GM23338 (cell line): ENCODE data around the gene FGFRL1. TPM values are rescaled to one million over a fixed set of nuclear protein-coding genes. Genes with fewer than 3 reads are reported as not detected.

Source experiments
- ATAC-seq: fragments of 200-7000 bp; cut with Tn5 transposase; 3 replicates; pipeline ENCODE4 v1.9.1; 2020
- DNase-seq: peaks from one replicate; pipeline ENCODE4 v3.0.0-alpha.2; 2015; ENCODE audit warnings: low spot score
- H2AFZ ChIP-seq: fragments of 200-600 bp; sonication (generic); 2 replicates; pipeline ENCODE4 v1.8.0; 2016; ENCODE audit warnings: antibody characterized with exemption, mild to moderate bottlenecking, moderate library complexity
- H3F3A ChIP-seq: fragments of 200-600 bp; sonication (generic); replicated peaks from 2 replicates; pipeline ENCODE4 v1.8.0; 2017; ENCODE audit warnings: antibody characterized with exemption, mixed run types, low read depth
- H3K27ac ChIP-seq: fragments of 200-600 bp; sonication (generic); 2 replicates; pipeline ENCODE4 v1.6.1; 2016; ENCODE audit warnings: low read depth
- H3K27me3 ChIP-seq: fragments of 200-600 bp; sonication (generic); 2 replicates; pipeline ENCODE4 v1.8.0; 2016; ENCODE audit warnings: mild to moderate bottlenecking, mixed run types, moderate library complexity; ENCODE audit not compliant: insufficient read depth
- H3K36me3 ChIP-seq: fragments of 200-600 bp; sonication (generic); 2 replicates; pipeline ENCODE4 v1.8.0; 2016; ENCODE audit warnings: mild to moderate bottlenecking; ENCODE audit not compliant: insufficient read depth
- H3K4me1 ChIP-seq: fragments of 200-600 bp; sonication (generic); 2 replicates; pipeline ENCODE4 v1.8.0; 2016; ENCODE audit warnings: mild to moderate bottlenecking, moderate library complexity; ENCODE audit not compliant: insufficient read depth
- H3K4me2 ChIP-seq: fragments of 200-600 bp; sonication (generic); 2 replicates; pipeline ENCODE4 v1.7.1; 2017; ENCODE audit warnings: mixed run types
- H3K4me3 ChIP-seq: fragments of 200-600 bp; sonication (generic); 2 replicates; pipeline ENCODE4 v1.6.1; 2016; ENCODE audit warnings: mixed run types
- H3K79me2 ChIP-seq: fragments of 200-600 bp; sonication (generic); replicated peaks from 2 replicates; pipeline ENCODE4 v1.8.0; 2017; ENCODE audit warnings: mild to moderate bottlenecking; ENCODE audit not compliant: insufficient read depth
- H3K9me2 ChIP-seq: fragments of 200-600 bp; sonication (generic); 2 replicates; pipeline ENCODE4 v1.8.0; 2017; ENCODE audit not compliant: insufficient read depth
- H4K20me1 ChIP-seq: fragments of 200-600 bp; sonication (generic); replicated peaks from 2 replicates; pipeline ENCODE4 v1.8.0; 2017; ENCODE audit warnings: mild to moderate bottlenecking; ENCODE audit not compliant: insufficient read depth
- H3K27ac Mint-ChIP-seq: 2 replicates; pipeline ENCODE4 v1.8.0; 2020; ENCODE audit warnings: inconsistent platforms, mild to moderate bottlenecking, moderate library complexity, mixed read lengths
- H3K27me3 Mint-ChIP-seq: 3 replicates; pipeline ENCODE4 v1.8.0; 2022; ENCODE audit warnings: low read depth, mild to moderate bottlenecking, moderate library complexity, mixed read lengths, inconsistent platforms; ENCODE audit not compliant: insufficient read depth, poor library complexity
- H3K36me3 Mint-ChIP-seq: 3 replicates; pipeline ENCODE4 v1.8.0; 2021; ENCODE audit warnings: low read depth, mild to moderate bottlenecking, inconsistent platforms, moderate library complexity, mixed read lengths
- H3K4me1 Mint-ChIP-seq: 3 replicates; pipeline ENCODE4 v1.8.0; 2020; ENCODE audit warnings: mild to moderate bottlenecking, inconsistent platforms, mixed read lengths
- H3K4me3 Mint-ChIP-seq: 3 replicates; pipeline ENCODE4 v1.8.0; 2021; ENCODE audit warnings: moderate library complexity, mild to moderate bottlenecking, inconsistent platforms, mixed read lengths
- H3K9me3 Mint-ChIP-seq: 3 replicates; pipeline ENCODE4 v1.8.0; 2020; ENCODE audit warnings: moderate library complexity, mild to moderate bottlenecking, inconsistent platforms, mixed read lengths
- CTCF ChIP-seq, 2 experiments: fragments of 200-600 bp in 1 of 2; sonication (generic) in 1 of 2; conservative IDR thresholded peaks; 2 replicates each; pipeline versions ENCODE4 v1.5.1 to v1.6.1; 2016 to 2017; ENCODE audit warnings: antibody characterized with exemption in 2 of 2, low read depth in 2 of 2, mild to moderate bottlenecking in 2 of 2, moderate library complexity in 1 of 2
- EZH2 ChIP-seq: fragments of 200-600 bp; sonication (generic); IDR thresholded peaks from one replicate; pipeline ENCODE4 v1.8.0; 2017; ENCODE audit warnings: antibody characterized with exemption, mild to moderate bottlenecking, low read depth; ENCODE audit not compliant: unreplicated experiment
- EZH2phosphoT487 ChIP-seq: fragments of 200-600 bp; sonication (generic); IDR thresholded peaks from one replicate; pipeline ENCODE4 v1.8.1; 2018; ENCODE audit warnings: antibody characterized with exemption; ENCODE audit not compliant: unreplicated experiment
- JUNB ChIP-seq: IDR thresholded peaks from one replicate; pipeline ENCODE4 v1.6.1; 2016; ENCODE audit warnings: antibody characterized with exemption; ENCODE audit not compliant: unreplicated experiment
- NANOG ChIP-seq: IDR thresholded peaks from 2 replicates; pipeline ENCODE4 v1.6.1; 2016; ENCODE audit warnings: antibody characterized with exemption, borderline replicate concordance
- POLR2AphosphoS5 ChIP-seq: IDR thresholded peaks from 2 replicates; pipeline ENCODE4 v1.6.1; 2016; ENCODE audit warnings: antibody characterized with exemption, low read depth
- REST ChIP-seq: IDR thresholded peaks from one replicate; pipeline ENCODE4 v1.6.1; 2018; ENCODE audit warnings: antibody characterized with exemption; ENCODE audit not compliant: unreplicated experiment
- STAT1 ChIP-seq: IDR thresholded peaks from one replicate; pipeline ENCODE4 v1.6.1; 2016; ENCODE audit warnings: antibody characterized with exemption; ENCODE audit not compliant: unreplicated experiment
- ZNF114 ChIP-seq: fragments of 250-450 bp; sonication (Bioruptor Pico); IDR thresholded peaks from 2 replicates; pipeline ENCODE4 v1.5.0; 2020; ENCODE audit warnings: mild to moderate bottlenecking, moderate library complexity
- ZNF331 ChIP-seq: fragments of 250-450 bp; sonication (Bioruptor Pico); IDR thresholded peaks from 2 replicates; pipeline ENCODE4 v1.5.0; 2020; ENCODE audit warnings: low read depth, mild to moderate bottlenecking, moderate library complexity
- ZNF462 ChIP-seq: fragments of 250-450 bp; sonication (Bioruptor Pico); IDR thresholded peaks from 2 replicates; pipeline ENCODE4 v1.5.0; 2020; ENCODE audit warnings: mild to moderate bottlenecking, moderate library complexity
- polyA plus RNA-seq: library from polyadenylated mRNA; unstranded; fragments of >200 nt; fragmentation: Nextera tagmentation; extraction: Ambion mirVana; gene quantifications from 2 replicates; pipeline ENCODE4 v1.2.1, GENCODE V29; 2016
- total RNA-seq: library from RNA; depleted of rRNA; stranded (reverse); fragments of >200 nt; shearing (Covaris generic); gene quantifications from 2 replicates; pipeline ENCODE4 v1.2.3, GENCODE V29; 2014
- TF ChIP-seq, protein P1 (sequence below): IDR thresholded peaks from 2 replicates; pipeline ENCODE4 v1.6.1; 2016; ENCODE audit warnings: antibody characterized with exemption

FGFRL1 gene
- total and polyA plus RNA-seq, 2 experiments from 2014 or later, result 7.0 to 35.8 TPM

DNA sequence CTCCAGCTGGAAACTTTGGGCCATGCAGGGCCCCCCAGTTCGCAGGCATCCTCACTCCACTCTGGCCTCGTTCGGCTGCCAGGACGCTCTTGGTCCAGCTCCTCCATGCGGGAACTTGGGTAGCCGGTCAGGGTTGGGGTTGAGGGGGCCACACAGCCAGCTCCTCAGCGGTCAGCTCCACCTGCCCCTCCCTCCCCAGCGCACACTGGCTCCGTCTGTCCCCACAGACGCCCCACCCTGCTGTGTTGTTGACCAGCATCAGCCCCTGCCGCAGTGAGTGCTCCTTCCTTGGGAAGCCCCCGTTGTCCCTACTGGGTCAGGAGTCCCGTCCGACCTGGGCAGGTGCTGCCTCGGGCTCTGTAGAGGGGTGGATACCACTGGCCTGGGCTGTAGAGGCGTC lies 5.8 kb downstream of the FGFRL1 start (continued):
- no peak for TF ChIP-seq EZH2phosphoT487
- TF ChIP-seq STAT1, result no peak
- no peak for TF ChIP-seq POLR2AphosphoS5
- TF ChIP-seq ZNF114 (CRISPR knock-in tag), result no peak
- no peak for TF ChIP-seq ZNF331 (CRISPR knock-in tag)
- TF ChIP-seq JUNB, result no peak
- TF ChIP-seq CTCF (conservative IDR thresholded peaks at IDR 0.05; ENCODE audit: low read depth in 2 of 2), result no peak

DNA sequence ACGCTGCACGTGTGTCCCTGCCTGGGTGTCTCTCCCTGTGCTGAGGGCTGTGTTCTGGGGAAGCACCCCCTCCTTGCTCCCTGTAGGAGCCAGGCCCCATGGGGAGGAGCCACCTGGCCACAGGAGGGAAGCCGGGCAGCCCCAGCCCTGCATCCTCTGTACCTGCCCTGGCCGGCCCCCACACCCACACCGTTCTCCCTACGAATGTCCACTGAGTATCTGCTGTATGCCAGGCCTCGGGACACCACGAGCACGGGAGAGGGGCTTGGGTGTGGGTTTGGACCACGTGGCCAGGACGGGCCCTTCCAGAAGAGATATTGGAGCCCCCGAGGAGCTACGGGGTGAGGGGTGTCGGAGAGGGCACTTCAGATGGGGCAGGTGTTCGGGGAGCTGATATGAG lies 6.3 kb downstream of the FGFRL1 start:
- Mint-ChIP-seq H3K27ac (no peak overlapping the region), H3K4me3 (no peak overlapping the region), H3K4me1 (no peaks in the 10 kb centered on the region; the same call in 1 of the 3 replicates), H3K9me3 (no peaks in the 10 kb centered on the region), H3K27me3 (peaks cover 3% of the 10 kb centered on the region), H3K36me3 (no peaks in the 10 kb centered on the region; the same call in 2 of the 3 replicates)
- Histone ChIP-seq H3K4me2 (no peak overlapping the region), H3K4me1 (no peaks in the 10 kb centered on the region), H3K9me2 (no peaks in the 10 kb centered on the region), H4K20me1 (peaks cover 6% of the 10 kb centered on the region; the same call in 1 of the 2 replicates), H3K27me3 (no peaks in the 10 kb centered on the region), H3K27ac (no peak overlapping the region), H3K79me2 (0 out of 2 replicates have a peak, but pooled peaks cover 3% of the 10 kb centered on the region), H3K4me3 (no peak overlapping the region), H3K36me3 (no peaks in the 10 kb centered on the region), H3F3A (no peaks in the 10 kb centered on the region), H2AFZ (no peak overlapping the region)
- ATAC-seq (no peak), DNase-seq (no peak)
- TF ChIP-seq NANOG, result no peak
- TF ChIP-seq, protein P1, sequence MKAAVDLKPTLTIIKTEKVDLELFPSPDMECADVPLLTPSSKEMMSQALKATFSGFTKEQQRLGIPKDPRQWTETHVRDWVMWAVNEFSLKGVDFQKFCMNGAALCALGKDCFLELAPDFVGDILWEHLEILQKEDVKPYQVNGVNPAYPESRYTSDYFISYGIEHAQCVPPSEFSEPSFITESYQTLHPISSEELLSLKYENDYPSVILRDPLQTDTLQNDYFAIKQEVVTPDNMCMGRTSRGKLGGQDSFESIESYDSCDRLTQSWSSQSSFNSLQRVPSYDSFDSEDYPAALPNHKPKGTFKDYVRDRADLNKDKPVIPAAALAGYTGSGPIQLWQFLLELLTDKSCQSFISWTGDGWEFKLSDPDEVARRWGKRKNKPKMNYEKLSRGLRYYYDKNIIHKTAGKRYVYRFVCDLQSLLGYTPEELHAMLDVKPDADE, result no peak
- no peak for TF ChIP-seq EZH2
- TF ChIP-seq JUNB, result no peak
- TF ChIP-seq ZNF462 (CRISPR knock-in tag), result no peak
- TF ChIP-seq POLR2AphosphoS5, result no peak
- TF ChIP-seq STAT1, result no peak
- no peak for TF ChIP-seq REST
